Vagina (tissue), 2 donors: Measurements from ENCODE around the gene NFIA.
A peak's percentile ranks its signal among the peaks of the same experiment; 100 is the strongest.

Experiments used
- POLR2AphosphoS5 ChIP-seq, 2 donors: sonication (generic); formaldehyde crosslinking; IDR thresholded peaks; one replicate each; pipeline ENCODE4 v1.9.0; 2017; ENCODE audit warnings: antibody characterized with exemption in 2 of 2, mild to moderate bottlenecking in 2 of 2, low read depth in 1 of 2; ENCODE audit not compliant: insufficient read depth in 1 of 2
- TF ChIP-seq, protein P1 (sequence below), 3 experiments: fragments of 450-650 bp in 2 of 3; fragments of 200-600 bp in 1 of 3; sonication (generic) in 1 of 3; IDR thresholded peaks; one replicate each; pipeline ENCODE4 v1.5.1; 2017 to 2019; ENCODE audit warnings: antibody characterized with exemption in 3 of 3, mild to moderate bottlenecking in 2 of 3, moderate library complexity in 2 of 3

DNA sequence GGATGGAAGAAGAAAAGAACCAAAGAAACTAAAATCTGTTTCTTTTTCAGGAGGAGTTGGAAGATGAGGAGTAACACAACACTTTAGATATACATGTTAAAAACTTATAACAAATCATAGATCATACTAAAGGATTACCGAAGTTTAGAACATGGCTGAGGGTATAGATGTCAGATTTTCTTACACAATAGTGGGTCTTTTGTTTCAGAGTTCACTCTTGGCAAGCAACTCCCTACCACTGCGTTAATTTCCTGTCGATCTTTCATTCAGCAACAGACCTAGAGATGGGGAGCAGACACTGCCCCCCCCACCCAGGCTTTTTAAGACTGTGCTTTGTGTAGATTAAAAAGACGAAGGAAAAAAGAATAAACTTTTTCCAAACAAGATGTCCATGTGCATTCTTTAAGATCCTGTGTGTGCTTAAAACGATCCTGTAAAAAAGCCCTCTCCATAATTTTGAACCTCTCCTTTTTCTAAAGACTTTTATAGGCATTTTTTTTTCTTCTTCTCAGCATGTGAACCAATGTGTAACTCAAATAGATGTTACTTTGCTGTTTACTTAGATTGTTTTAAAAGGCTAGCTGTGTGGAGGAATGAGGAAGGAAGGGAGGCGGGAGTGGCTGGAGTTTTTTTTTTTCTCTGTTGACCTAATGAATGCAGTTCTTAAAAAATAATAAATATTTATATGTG is 50.4 kb downstream of the NFIA start:
- TF ChIP-seq, protein P1, sequence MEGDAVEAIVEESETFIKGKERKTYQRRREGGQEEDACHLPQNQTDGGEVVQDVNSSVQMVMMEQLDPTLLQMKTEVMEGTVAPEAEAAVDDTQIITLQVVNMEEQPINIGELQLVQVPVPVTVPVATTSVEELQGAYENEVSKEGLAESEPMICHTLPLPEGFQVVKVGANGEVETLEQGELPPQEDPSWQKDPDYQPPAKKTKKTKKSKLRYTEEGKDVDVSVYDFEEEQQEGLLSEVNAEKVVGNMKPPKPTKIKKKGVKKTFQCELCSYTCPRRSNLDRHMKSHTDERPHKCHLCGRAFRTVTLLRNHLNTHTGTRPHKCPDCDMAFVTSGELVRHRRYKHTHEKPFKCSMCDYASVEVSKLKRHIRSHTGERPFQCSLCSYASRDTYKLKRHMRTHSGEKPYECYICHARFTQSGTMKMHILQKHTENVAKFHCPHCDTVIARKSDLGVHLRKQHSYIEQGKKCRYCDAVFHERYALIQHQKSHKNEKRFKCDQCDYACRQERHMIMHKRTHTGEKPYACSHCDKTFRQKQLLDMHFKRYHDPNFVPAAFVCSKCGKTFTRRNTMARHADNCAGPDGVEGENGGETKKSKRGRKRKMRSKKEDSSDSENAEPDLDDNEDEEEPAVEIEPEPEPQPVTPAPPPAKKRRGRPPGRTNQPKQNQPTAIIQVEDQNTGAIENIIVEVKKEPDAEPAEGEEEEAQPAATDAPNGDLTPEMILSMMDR (IDR thresholded peaks at IDR 0.05) = no peak
- peak in 1 of 2 donors; percentile 11 for TF ChIP-seq POLR2AphosphoS5 (IDR thresholded peaks at IDR 0.05; ENCODE audit: insufficient read depth in 1 of 2, low read depth in 1 of 2)
